ENCODE data around the gene NTRK2. TPM values are rescaled to one million over a fixed set of nuclear protein-coding genes. Genes with fewer than 3 reads are reported as not detected.

Gene NTRK2
- total and polyA plus RNA-seq, 8 donors: 6.0 to 31.4 (median 14.5) TPM

- ATAC-seq (no peak), FAIRE-seq (no peak), DNase-seq (no peak)
- WGBS, 2 donors: 71 to 87% methylated on average over 2 of the region's 2 CpGs
- Histone ChIP-seq H3K27me3 (no peaks in the 10 kb centered on the region), H3K4me1 (no peaks in the 10 kb centered on the region), H3K36me3 (no peaks in the 10 kb centered on the region), H3K27ac (no peak overlapping the region), H3K4me3 (no peak overlapping the region), H3K9me3 (no peaks in the 10 kb centered on the region)
- intact Hi-C loops (cut with DNase I): no loop called here
- no peak for TF ChIP-seq CTCF (IDR thresholded peaks at IDR 0.05)
These were observed 122.1 kb downstream of the NTRK2 start for GRCh38 chr9:84791643-84792042.

GRCh38 chr9:84793251-84793650 is 123.7 kb downstream of the NTRK2 start:
- Histone ChIP-seq H3K4me1 (no peaks in the 10 kb centered on the region), H3K27ac (no peak overlapping the region), H3K4me3 (no peak overlapping the region), H3K9me3 (no peaks in the 10 kb centered on the region), H3K36me3 (no peaks in the 10 kb centered on the region), H3K27me3 (no peaks in the 10 kb centered on the region)
- intact Hi-C loops (cut with DNase I): no loop called here
- 30 to 37% methylated on average over 3 of the region's 3 CpGs for WGBS, 2 donors
- FAIRE-seq (no peak), DNase-seq (no peak), ATAC-seq (peak in 1 of 4 donors; percentile 36)
- TF ChIP-seq CTCF (IDR thresholded peaks at IDR 0.05): no peak

- Histone ChIP-seq H3K36me3 (no peaks in the 10 kb centered on the region), H3K4me1 (no peaks in the 10 kb centered on the region), H3K4me3 (no peak overlapping the region), H3K27ac (no peak overlapping the region), H3K9me3 (no peaks in the 10 kb centered on the region), H3K27me3 (no peaks in the 10 kb centered on the region)
- 61 to 66% methylated on average over 10 of the region's 10 CpGs for WGBS, 2 donors
- ATAC-seq (no peak), FAIRE-seq (no peak), DNase-seq (no peak)
- intact Hi-C loops (cut with DNase I): no loop called here
- TF ChIP-seq CTCF (IDR thresholded peaks at IDR 0.05): no peak
These were observed 125.6 kb downstream of the NTRK2 start for GRCh38 chr9:84794981-84795637.

- intact Hi-C loops (cut with DNase I): no loop called here
- H3K4me3 ChIP-seq: no peak overlapping the region
- H3K9me3 ChIP-seq: no peaks in the 10 kb centered on the region
- ATAC-seq (no peak), DNase-seq (no peak), FAIRE-seq (no peak)
- no peaks in the 10 kb centered on the region for H3K36me3 ChIP-seq
- TF ChIP-seq CTCF (IDR thresholded peaks at IDR 0.05): no peak
- H3K27me3 ChIP-seq: no peaks in the 10 kb centered on the region
- no peak overlapping the region for H3K27ac ChIP-seq
- H3K4me1 ChIP-seq: no peaks in the 10 kb centered on the region
- 74 to 91% methylated on average over 1 of the region's 1 CpG for WGBS, 2 donors
These were observed 126.9 kb downstream of the NTRK2 start for GRCh38 chr9:84796404-84796803.

GRCh38 chr9:84799251-84799650 is 129.7 kb downstream of the NTRK2 start:
- 33 to 38% methylated on average over 2 of the region's 2 CpGs for WGBS, 2 donors
- DNase-seq: no peak
- ATAC-seq: no peak
- no peak overlapping the region for H3K27ac ChIP-seq
- no peak for FAIRE-seq
- no peaks in the 10 kb centered on the region for H3K9me3 ChIP-seq
- no peak overlapping the region for H3K4me3 ChIP-seq
- H3K4me1 ChIP-seq: no peaks in the 10 kb centered on the region
- intact Hi-C loops (cut with DNase I): no loop called here
- no peaks in the 10 kb centered on the region for H3K27me3 ChIP-seq
- H3K36me3 ChIP-seq: no peaks in the 10 kb centered on the region
- no peak for TF ChIP-seq CTCF (IDR thresholded peaks at IDR 0.05)

All from pancreas (tissue), 10 donors.